Astrocyte (in vitro differentiated cells and primary cell): ENCODE results near the gene PRSS36. TPM values are rescaled to one million over a fixed set of nuclear protein-coding genes. Genes with fewer than 3 reads are reported as not detected.
A peak's percentile ranks its signal among the peaks of the same experiment; 100 is the strongest.

Experiments used
- DNase-seq: peaks from one replicate; pipeline ENCODE4 v3.0.0-alpha.2; 2010; ENCODE audit warnings: low read depth
- FAIRE-seq: peaks from 2 replicates; lab custom pipeline; 2011; peaks lifted over from hg19 to GRCh38; lab: Jason Lieb, UNC
- H2AFZ ChIP-seq: 2 replicates; pipeline ENCODE4 v1.6.0; 2012; ENCODE audit warnings: low read depth, low read length, inconsistent platforms
- H3K27ac ChIP-seq: 2 replicates; pipeline ENCODE4 v1.5.1; 2011; ENCODE audit warnings: low read depth, low read length, inconsistent platforms
- H3K27me3 ChIP-seq: 2 replicates; pipeline ENCODE4 v1.6.0; 2011; ENCODE audit warnings: low read length, inconsistent platforms; ENCODE audit not compliant: insufficient read depth
- H3K36me3 ChIP-seq: 2 replicates; pipeline ENCODE4 v1.5.1; 2011; ENCODE audit warnings: low read length, inconsistent platforms; ENCODE audit not compliant: insufficient read depth
- H3K4me1 ChIP-seq: 2 replicates; pipeline ENCODE4 v1.5.1; 2011; ENCODE audit warnings: low read length, inconsistent platforms; ENCODE audit not compliant: insufficient read depth
- H3K4me2 ChIP-seq: 2 replicates; pipeline ENCODE4 v1.6.0; 2012; ENCODE audit warnings: low read length, inconsistent platforms
- H3K4me3 ChIP-seq: 2 replicates; pipeline ENCODE4 v1.5.1; 2011; ENCODE audit warnings: low read depth, mild to moderate bottlenecking, low read length, inconsistent platforms; ENCODE audit not compliant: insufficient read depth
- H3K79me2 ChIP-seq: 2 replicates; pipeline ENCODE4 v1.6.0; 2012; ENCODE audit warnings: mild to moderate bottlenecking, low read length, inconsistent platforms; ENCODE audit not compliant: insufficient read depth
- H3K9ac ChIP-seq: 2 replicates; pipeline ENCODE4 v1.6.0; 2012; ENCODE audit warnings: mild to moderate bottlenecking, low read length, inconsistent platforms
- H3K9me3 ChIP-seq: 2 replicates; pipeline ENCODE4 v1.5.1; 2012; ENCODE audit warnings: low read depth, mild to moderate bottlenecking, low read length, inconsistent platforms; ENCODE audit not compliant: insufficient read depth
- H4K20me1 ChIP-seq: 2 replicates; pipeline ENCODE4 v1.6.0; 2012; ENCODE audit warnings: low read length, inconsistent platforms; ENCODE audit not compliant: insufficient read depth
- H3K27ac Mint-ChIP-seq: one replicate; pipeline ENCODE4 v1.8.0; 2021; ENCODE audit warnings: mild to moderate bottlenecking, mixed read lengths; ENCODE audit not compliant: unreplicated experiment
- H3K27me3 Mint-ChIP-seq: one replicate; pipeline ENCODE4 v1.8.0; 2021; ENCODE audit warnings: low read depth, mixed read lengths; ENCODE audit not compliant: unreplicated experiment
- H3K36me3 Mint-ChIP-seq: one replicate; pipeline ENCODE4 v1.8.0; 2021; ENCODE audit warnings: low read depth, mixed read lengths; ENCODE audit not compliant: unreplicated experiment
- H3K4me1 Mint-ChIP-seq: one replicate; pipeline ENCODE4 v1.8.0; 2021; ENCODE audit warnings: low read depth, mixed read lengths; ENCODE audit not compliant: unreplicated experiment
- H3K4me3 Mint-ChIP-seq: one replicate; pipeline ENCODE4 v1.8.0; 2021; ENCODE audit warnings: mild to moderate bottlenecking, moderate library complexity, mixed read lengths; ENCODE audit not compliant: unreplicated experiment
- H3K9me3 Mint-ChIP-seq: one replicate; pipeline ENCODE4 v1.8.0; 2021; ENCODE audit warnings: mild to moderate bottlenecking, mixed read lengths; ENCODE audit not compliant: unreplicated experiment
- EZH2 ChIP-seq: IDR thresholded peaks from 2 replicates; pipeline ENCODE4 v1.6.1; 2012; ENCODE audit warnings: mild to moderate bottlenecking, low read length, inconsistent platforms; ENCODE audit not compliant: insufficient read depth
- total RNA-seq: library from RNA; stranded (reverse); gene quantifications from 2 replicates; pipeline ENCODE4 v1.2.1, GENCODE V29; 2021
- TF ChIP-seq, protein P1 (sequence below): IDR thresholded peaks from 2 replicates; pipeline ENCODE4 v1.5.1; 2011; ENCODE audit warnings: low read depth, mild to moderate bottlenecking, inconsistent platforms, low read length, moderate library complexity; ENCODE audit not compliant: insufficient read depth

Gene PRSS36
- total RNA-seq, 1 donor from 2014 or later: 0.41 TPM

DNA sequence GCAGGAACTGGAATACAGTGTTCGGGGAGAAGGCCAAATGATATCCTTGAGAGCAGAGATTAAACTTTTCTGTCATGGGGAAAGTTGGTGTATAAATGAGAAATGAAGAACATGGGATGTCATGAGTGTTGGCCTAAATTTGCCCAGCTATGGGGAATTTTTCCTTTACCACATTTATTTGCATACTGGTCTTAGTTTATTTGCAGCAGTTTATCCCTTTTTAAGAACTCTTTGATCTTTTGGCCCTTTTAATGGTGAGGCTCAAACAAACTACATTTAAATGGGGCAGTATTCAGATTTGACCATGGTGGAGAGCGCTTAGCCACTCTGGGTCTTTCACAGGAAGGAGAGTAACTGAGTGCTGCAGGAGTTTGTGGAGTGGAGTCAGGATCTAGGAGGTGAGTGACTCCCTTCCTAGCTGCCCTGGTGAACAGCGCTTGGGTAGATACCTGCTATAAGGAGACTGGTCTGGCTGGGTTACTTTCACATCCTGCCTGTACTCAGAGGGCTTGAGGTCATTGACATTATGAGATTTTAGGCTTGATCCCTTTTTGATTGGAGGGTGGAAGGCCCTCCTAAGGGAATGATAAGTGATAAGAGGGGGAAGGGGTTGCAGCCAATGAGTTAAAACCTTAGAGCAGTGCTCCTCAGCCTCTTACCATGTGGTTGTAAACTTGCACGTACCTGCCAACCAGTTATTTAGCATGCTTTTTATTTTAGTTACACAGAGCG is 42.0 kb upstream of the PRSS36 start:
- no peak overlapping the region for H3K9ac ChIP-seq
- no peaks in the 10 kb centered on the region for H3K9me3 Mint-ChIP-seq
- H3K27ac Mint-ChIP-seq: no peak overlapping the region
- no peaks in the 10 kb centered on the region for H3K4me1 ChIP-seq
- no peak overlapping the region for H3K4me2 ChIP-seq
- peaks cover 98% of the 10 kb centered on the region for H4K20me1 ChIP-seq
- H3K27me3 ChIP-seq: no peaks in the 10 kb centered on the region
- no peak for TF ChIP-seq EZH2
- TF ChIP-seq, protein P1, sequence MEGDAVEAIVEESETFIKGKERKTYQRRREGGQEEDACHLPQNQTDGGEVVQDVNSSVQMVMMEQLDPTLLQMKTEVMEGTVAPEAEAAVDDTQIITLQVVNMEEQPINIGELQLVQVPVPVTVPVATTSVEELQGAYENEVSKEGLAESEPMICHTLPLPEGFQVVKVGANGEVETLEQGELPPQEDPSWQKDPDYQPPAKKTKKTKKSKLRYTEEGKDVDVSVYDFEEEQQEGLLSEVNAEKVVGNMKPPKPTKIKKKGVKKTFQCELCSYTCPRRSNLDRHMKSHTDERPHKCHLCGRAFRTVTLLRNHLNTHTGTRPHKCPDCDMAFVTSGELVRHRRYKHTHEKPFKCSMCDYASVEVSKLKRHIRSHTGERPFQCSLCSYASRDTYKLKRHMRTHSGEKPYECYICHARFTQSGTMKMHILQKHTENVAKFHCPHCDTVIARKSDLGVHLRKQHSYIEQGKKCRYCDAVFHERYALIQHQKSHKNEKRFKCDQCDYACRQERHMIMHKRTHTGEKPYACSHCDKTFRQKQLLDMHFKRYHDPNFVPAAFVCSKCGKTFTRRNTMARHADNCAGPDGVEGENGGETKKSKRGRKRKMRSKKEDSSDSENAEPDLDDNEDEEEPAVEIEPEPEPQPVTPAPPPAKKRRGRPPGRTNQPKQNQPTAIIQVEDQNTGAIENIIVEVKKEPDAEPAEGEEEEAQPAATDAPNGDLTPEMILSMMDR: no peak
- FAIRE-seq (no peak), DNase-seq (no peak)
- no peak overlapping the region for H2AFZ ChIP-seq
- H3K9me3 ChIP-seq: no peaks in the 10 kb centered on the region
- H3K4me3 ChIP-seq: no peak overlapping the region
- H3K36me3 Mint-ChIP-seq: peaks cover 49% of the 10 kb centered on the region
- H3K27ac ChIP-seq: no peak overlapping the region
- H3K27me3 Mint-ChIP-seq: no peaks in the 10 kb centered on the region
- H3K79me2 ChIP-seq: peaks cover 66% of the 10 kb centered on the region
- peaks cover 95% of the 10 kb centered on the region for H3K36me3 ChIP-seq
- peaks cover 14% of the 10 kb centered on the region for H3K4me1 Mint-ChIP-seq
- H3K4me3 Mint-ChIP-seq: no peak overlapping the region

DNA sequence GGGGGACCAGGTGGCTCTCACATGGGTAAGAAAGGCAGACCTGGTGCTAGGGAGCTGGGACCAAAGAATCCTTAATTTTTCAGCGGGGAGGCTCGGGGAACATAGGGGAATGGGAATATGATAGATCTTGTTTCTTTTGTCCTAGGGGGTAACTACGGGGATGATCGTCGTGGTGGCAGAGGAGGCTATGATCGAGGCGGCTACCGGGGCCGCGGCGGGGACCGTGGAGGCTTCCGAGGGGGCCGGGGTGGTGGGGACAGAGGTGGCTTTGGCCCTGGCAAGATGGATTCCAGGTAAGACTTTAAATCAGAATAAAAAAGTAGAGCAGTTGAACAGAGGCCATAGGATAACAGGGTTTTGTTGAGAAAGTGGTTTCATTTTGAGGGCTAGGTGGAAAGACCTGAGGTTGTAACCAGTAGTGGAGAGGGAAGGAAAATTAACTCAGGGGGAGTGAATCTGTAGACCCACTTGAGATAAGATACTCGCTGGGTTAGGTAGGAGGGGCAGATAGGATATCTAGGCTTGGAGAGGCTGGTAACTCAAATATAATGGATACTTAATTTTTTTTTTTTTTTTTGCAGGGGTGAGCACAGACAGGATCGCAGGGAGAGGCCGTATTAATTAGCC is 41.1 kb upstream of the PRSS36 start:
- Histone ChIP-seq H3K9me3 (no peaks in the 10 kb centered on the region), H3K4me3 (no peak overlapping the region), H3K4me1 (no peaks in the 10 kb centered on the region), H3K27ac (no peak overlapping the region), H3K79me2 (peaks cover 75% of the 10 kb centered on the region), H3K27me3 (no peaks in the 10 kb centered on the region), H4K20me1 (peaks cover 100% of the 10 kb centered on the region), H3K9ac (no peak overlapping the region), H2AFZ (no peak overlapping the region), H3K4me2 (no peak overlapping the region), H3K36me3 (peaks cover 98% of the 10 kb centered on the region)
- DNase-seq: no peak
- Mint-ChIP-seq H3K4me1 (peaks cover 24% of the 10 kb centered on the region), H3K4me3 (no peak overlapping the region), H3K36me3 (peaks cover 51% of the 10 kb centered on the region), H3K9me3 (no peaks in the 10 kb centered on the region), H3K27me3 (no peaks in the 10 kb centered on the region), H3K27ac (no peak overlapping the region)
- TF ChIP-seq, protein P1: no peak
- TF ChIP-seq EZH2: no peak
- no peak for FAIRE-seq

DNA sequence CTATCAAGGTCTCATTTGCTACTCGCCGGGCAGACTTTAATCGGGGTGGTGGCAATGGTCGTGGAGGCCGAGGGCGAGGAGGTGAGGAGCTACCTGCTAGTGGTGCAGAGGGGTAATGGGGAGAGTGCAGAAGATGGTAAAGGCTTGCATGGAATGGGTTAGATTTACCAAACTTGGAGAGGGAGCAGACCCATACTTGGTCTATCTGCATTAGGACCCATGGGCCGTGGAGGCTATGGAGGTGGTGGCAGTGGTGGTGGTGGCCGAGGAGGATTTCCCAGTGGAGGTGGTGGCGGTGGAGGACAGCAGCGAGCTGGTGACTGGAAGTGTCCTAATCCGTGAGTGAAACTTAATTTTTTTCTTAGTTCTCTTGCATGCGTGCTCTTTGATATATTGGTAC is 40.2 kb upstream of the PRSS36 start:
- Mint-ChIP-seq H3K9me3 (no peaks in the 10 kb centered on the region), H3K27ac (peak overlapping the region; percentile 87), H3K4me3 (peak overlapping the region; percentile 15), H3K27me3 (no peaks in the 10 kb centered on the region), H3K36me3 (peaks cover 54% of the 10 kb centered on the region), H3K4me1 (peaks cover 28% of the 10 kb centered on the region)
- TF ChIP-seq, protein P1: no peak
- no peak for TF ChIP-seq EZH2
- H3K27me3 ChIP-seq: no peaks in the 10 kb centered on the region
- H3K9me3 ChIP-seq: no peaks in the 10 kb centered on the region
- H3K27ac ChIP-seq: no peak overlapping the region
- peaks cover 98% of the 10 kb centered on the region for H3K36me3 ChIP-seq
- FAIRE-seq (no peak), DNase-seq (no peak)
- H3K4me2 ChIP-seq: no peak overlapping the region
- H4K20me1 ChIP-seq: peaks cover 100% of the 10 kb centered on the region
- H3K4me3 ChIP-seq: no peak overlapping the region
- no peak overlapping the region for H2AFZ ChIP-seq
- H3K4me1 ChIP-seq: no peaks in the 10 kb centered on the region
- peaks cover 83% of the 10 kb centered on the region for H3K79me2 ChIP-seq
- no peak overlapping the region for H3K9ac ChIP-seq
